Raji (cell line): Measurements from ENCODE around the gene SLC35F4.

Source experiments
- POLR2A ChIP-seq: IDR thresholded peaks from 2 replicates; pipeline ENCODE4 v1.6.1; 2011; ENCODE audit warnings: low read depth, low read length, control low read depth; ENCODE audit not compliant: insufficient read depth

Gene SLC35F4

DNA sequence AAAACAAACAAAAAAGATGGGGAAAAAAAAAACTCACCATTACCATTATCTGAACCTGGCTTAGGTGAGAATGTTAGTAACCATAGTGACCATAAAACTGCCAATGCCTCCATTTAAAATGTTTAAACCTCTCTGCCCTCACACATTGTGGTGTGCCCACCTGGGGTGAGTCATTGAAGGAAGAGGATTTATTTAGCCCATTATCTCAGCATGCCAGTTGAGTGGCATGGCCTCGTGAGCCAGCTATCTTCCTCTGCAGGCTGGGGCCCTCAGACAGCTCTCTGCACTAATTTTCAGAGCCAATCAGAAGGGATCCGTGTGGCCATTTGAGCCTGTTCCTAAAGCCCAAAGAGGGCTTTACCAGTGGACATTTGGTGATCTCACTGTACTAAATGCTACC lies 290.4 kb downstream of the SLC35F4 start:
- TF ChIP-seq POLR2A = no peak

DNA sequence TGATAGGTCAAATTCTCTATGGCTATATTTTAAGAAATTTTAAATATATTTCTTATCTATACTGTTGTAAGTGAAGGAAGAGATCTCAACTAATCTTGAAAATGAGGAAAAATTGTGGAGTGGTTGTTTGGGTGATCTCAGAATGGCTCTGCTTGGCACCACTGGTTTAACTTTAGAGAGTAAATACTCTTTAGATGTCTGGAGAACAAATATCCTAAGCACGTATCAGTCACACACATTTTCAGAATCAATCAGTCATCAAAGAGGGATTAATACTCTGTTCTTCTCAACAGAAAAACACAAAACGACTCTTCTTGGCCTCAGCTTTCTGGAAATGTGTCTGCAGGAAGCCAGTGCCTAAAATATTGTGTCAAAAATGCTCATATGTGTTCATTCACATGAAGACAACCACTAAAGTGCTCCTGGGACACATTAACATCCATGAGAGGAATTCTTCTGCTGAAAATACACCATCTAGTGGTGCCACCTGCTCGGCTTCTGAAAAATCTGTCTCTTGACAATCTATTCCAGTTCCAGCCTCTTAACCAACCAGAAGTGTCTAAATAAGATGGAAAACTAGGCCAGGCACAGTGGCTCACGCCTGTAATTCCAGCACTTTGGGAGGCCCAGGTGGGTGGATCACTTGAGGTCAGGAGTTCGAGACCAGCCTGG lies 291.1 kb downstream of the SLC35F4 start:
- TF ChIP-seq POLR2A = no peak

DNA sequence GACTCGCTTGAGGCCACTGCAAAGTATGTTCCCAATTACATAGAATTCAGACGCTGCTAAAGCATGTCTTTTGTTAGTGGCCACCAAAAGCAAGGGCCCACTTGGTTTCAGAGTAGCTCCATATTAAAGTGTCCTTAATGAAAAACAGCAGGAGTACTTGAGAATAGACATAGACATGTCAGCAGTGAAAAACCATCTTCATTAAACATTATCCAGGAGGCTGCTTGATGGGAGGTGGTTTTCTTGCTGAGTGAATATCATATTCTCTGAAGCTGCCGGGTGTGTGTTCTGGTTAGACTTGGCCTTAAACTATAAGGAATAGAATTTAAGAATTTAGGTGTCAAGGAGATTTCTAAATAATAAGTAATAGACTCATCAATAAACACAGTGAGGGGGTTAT lies 292.7 kb downstream of the SLC35F4 start:
- no peak for TF ChIP-seq POLR2A

DNA sequence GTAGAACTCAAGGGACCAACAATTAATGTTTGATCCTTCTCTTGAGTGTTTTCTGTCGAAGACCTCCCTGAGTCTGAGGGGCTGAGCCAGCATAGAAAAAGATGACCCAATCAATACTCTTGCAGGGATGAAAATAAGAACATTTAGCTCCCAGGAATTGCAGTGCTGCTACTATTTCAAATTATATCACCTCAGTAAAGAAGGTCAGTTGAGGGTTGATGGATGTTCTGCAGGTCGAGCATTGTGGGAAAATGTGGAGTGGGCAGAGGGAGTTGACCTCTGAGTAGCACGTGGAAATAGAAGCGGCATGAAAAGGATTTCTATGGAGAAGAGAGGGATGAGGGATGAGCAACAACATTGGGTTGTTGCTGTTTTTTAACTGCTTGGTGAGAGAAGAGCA lies 297.3 kb downstream of the SLC35F4 start:
- no peak for TF ChIP-seq POLR2A

DNA sequence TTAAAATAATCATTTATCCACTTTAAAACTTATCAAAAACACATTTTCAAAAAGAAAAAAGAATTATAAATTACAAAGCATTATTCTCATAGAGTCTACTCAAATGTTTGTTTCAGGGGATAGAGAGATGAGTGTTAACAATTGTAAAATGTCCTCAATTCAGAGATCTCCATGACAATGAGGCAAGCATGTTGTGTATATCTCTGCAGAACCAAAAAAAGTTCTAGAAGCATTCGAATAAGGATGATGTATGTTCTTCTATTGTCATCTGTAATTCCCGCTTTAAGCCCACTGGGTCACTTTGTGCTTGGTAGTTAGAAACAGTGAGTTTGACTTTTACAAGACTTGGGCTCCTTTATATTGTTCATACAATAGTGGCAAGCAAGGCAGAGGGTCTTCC lies 298.7 kb downstream of the SLC35F4 start:
- no peak for TF ChIP-seq POLR2A

DNA sequence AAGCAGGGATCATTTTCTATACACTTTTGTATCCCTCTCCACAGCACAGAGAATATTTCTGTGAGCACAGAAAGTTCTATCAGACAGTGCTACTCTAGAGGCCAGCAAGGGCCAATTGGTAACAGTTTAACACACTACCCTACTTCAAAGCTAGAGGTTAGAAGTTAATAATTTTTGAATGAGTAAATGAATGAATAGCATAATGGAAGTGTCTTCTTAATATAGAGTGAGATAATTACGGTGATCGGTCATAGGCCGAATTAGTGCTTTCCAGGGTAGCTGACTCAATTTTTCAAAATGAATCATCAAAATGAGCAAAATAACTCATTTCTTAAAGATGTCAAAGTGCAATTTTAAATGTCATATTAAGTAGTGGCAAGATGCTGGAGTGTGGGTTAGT lies 305.2 kb downstream of the SLC35F4 start:
- TF ChIP-seq POLR2A = no peak

DNA sequence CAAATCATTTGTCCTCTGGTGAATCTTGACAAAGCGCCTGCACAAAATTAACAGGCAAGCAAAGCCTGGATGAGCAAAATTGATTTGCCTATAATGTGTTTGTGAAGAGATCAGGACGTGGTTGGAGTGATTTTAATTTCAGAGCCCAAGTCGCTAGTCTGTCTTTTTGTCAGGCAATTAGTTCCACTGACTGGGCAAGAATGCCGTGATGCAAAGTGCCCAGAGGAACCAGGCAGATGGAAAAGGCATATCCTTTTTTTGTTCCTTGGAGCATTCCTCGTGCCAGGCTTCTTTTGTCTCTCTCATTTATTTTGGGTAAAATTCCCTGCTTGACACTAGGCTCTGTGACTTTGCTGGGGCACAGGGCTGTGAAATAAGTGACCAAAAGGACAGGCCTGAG lies 306.3 kb downstream of the SLC35F4 start:
- TF ChIP-seq POLR2A = no peak

DNA sequence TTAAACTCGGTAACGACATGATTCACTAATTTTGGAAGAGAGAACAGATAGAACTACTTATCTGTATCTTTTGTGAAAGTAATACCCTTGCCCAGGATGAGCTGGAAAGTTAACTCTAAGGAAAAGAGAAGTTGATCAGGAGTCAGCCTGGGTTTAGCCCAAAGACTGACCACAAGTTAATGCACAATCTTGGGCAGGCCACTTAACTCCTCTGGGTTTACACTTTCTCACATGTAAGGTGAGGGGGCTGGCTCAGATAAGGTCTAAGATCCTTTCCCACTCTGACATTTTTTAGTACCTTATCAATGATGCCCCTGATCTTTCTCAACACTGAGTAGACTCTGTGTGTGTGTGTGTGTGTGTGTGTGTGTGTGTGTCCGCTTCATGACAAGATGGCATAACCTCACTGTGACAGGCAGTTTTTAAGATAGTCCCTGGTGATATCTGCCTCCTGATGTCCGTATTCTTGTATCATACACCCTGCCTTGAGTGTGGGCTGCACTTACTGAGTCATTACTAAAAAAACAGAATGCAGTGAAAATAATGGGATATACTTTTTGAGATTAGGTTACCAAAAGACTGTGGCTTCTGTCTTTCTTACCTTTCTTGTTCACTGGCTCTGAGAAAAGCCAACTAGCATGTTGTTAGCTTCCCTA lies 316.0 kb downstream of the SLC35F4 start:
- no peak for TF ChIP-seq POLR2A

DNA sequence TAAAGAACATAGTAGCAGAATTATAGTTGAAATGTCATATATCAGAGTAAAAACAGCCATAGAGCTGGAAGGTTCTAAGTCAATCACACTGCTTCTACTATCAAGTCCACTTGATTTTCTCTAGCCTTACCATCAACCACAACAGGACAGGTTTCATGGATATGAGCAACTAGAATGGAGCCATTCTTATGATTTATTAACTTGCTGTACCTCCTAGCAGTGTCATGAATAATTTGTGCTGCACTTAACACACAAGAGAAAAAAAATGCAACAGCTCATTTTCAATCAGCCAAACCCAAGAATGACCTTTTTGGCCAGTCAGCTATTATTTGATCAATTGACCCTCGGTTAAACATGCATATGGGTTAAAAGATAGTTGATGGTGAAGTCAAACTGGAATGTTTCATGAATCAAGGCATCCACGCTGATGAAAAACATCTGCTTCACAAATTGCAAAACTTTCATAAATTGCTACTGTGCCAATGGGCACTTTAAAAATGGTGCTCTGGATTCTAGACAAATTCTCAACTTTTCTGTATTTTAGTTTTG lies 316.8 kb downstream of the SLC35F4 start:
- TF ChIP-seq POLR2A = no peak

DNA sequence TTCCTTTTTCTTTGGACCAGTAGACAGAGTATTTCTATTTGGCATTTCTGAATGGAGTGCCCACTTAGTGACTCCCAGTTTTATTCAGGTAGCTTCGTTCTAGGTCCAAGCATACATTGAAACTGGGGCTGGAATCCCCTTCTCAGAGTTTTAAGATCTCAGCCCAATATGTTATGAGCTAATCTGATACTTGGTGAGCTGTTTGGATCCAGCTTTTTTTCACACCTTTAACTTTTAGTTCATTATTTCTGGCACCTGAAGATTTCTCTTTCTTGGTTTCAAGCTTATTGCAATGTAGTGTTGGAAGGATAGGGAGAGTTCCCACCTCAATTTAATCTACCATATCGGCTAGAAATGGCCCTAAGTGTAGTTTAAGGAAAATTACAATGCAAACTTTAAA lies 318.8 kb downstream of the SLC35F4 start:
- TF ChIP-seq POLR2A = no peak

DNA sequence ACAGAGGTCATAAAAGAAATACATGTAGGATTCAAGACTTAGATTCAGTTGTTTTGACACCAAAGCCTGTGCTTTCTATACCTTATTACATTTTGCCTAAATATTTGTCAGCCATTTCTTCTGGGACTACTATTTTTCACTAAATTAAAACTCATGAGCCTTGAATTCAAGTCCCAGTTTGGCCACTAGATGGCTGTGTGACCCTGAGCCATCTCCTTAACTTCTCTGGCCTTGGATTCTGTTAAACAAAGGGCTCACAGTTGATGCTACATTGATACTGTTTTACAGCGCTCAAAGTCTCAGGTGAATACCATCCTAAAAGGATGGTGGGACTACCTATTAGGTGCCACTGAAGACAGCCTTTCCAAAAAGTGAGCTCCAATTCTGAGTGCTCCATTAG lies 332.7 kb downstream of the SLC35F4 start:
- no peak for TF ChIP-seq POLR2A

DNA sequence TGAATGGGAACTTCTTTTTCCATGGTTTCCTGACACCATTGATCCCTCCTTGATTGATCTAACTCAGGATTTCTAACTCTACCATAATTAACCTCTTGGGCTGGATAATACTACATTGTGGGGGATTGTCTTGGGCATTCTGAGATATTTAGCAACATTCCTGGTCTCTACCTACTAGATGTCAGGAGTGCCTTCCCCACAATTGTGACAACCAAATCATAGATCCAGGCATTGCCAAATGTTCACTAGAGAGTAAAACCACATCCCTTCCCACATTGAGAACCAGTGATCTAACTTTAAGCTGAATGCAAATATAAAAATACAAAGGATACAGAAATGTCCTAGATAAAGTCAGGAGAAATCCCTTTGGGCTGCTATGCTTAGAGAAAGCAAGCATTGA lies 335.3 kb downstream of the SLC35F4 start:
- TF ChIP-seq POLR2A = no peak

DNA sequence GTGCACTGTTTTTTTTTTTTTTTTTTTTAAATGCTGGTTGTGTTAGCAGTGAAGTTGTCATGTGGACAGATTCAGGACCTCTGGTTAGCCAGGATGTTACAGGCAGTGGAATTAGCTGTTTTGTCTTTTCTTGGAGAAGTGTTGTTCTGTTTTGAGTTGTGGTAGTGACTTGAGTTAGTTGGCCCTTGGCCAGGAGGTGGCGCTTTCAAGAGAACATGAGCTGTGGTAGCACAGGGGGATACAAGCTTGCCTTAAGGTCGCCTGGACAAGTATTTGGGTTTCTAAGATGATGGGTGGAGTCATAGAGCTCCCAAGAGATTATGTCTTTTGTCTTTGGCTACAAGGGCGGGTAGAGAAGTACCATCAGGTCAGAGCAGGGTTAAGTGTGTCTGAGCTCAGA lies 338.9 kb downstream of the SLC35F4 start:
- no peak for TF ChIP-seq POLR2A

DNA sequence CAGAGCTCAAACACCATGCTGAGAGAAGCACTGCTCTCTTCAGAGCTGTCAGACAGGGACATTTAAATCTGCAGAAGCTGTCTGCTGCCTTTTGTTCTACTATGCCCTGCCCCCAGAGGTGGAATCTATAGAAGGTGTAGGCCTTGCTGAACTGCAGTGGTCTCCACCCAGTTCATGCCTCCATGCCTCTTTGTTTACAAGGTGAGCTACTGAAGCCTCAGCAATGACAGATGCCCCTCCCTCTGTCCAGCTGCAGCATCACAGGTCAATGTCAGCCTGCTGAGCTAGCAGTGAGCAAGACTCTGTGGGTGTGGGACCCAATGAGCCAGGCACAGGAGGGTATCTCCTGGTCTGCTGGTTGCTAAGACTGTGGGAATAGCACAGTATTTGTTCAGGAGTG lies 346.8 kb downstream of the SLC35F4 start:
- TF ChIP-seq POLR2A = no peak
